Right lobe of liver (tissue), 6 donors: ENCODE data around the gene COL4A1. TPM values are rescaled to one million over a fixed set of nuclear protein-coding genes. Genes with fewer than 3 reads are reported as not detected.
A peak's percentile ranks its signal among the peaks of the same experiment; 100 is the strongest.

Source experiments
- ATAC-seq, 4 donors: fragments of 200-7000 bp; cut with Tn5 transposase; one replicate each; pipeline ENCODE4 v1.9.1; 2020; ENCODE audit warnings: mild to moderate bottlenecking in 4 of 4, moderate library complexity in 4 of 4
- DNase-seq, 3 donors: peaks; one replicate each; pipeline ENCODE4 v3.0.0-alpha.2; 2020
- H3K27ac ChIP-seq, 3 donors: fragments of 200-600 bp; one replicate each; pipeline ENCODE4 v1.8.0; 2022
- H3K27me3 ChIP-seq, 2 donors: fragments of 200-600 bp; one replicate each; pipeline ENCODE4 v1.8.0; 2022
- H3K36me3 ChIP-seq, 4 donors: fragments of 200-600 bp; sonication (generic) in 1 of 4; one replicate each; pipeline versions ENCODE4 v1.5.1 to v1.8.0; 2017 to 2022; ENCODE audit warnings: control low read depth in 1 of 4
- H3K4me1 ChIP-seq, 4 donors: fragments of 200-600 bp; sonication (generic) in 1 of 4; one replicate each; pipeline versions ENCODE4 v1.5.1 to v1.8.0; 2017 to 2022; ENCODE audit warnings: control low read depth in 1 of 4
- H3K4me3 ChIP-seq, 3 donors: fragments of 200-600 bp; one replicate each; pipeline ENCODE4 v1.8.0; 2022
- H3K9me3 ChIP-seq, 4 donors: fragments of 200-600 bp; sonication (generic) in 1 of 4; one replicate each; pipeline versions ENCODE4 v1.5.1 to v1.8.0; 2017 to 2022; ENCODE audit warnings: control low read depth in 1 of 4
- CTCF ChIP-seq, 4 donors: fragments of 200-600 bp in 3 of 4; fragments of 450-650 bp in 1 of 4; IDR thresholded peaks; one replicate each; pipeline versions ENCODE4 v1.5.1 to v1.8.0; 2016 to 2022; ENCODE audit warnings: antibody characterized with exemption in 4 of 4, mild to moderate bottlenecking in 2 of 4
- POLR2A ChIP-seq: fragments of 450-650 bp; IDR thresholded peaks from one replicate; pipeline ENCODE4 v1.6.1; 2017; ENCODE audit warnings: antibody characterized with exemption, mild to moderate bottlenecking
- WGBS: methylation state at CpG from one replicate; pipeline ENCODE4 v1.1.6; 2018; ENCODE audit warnings: low coverage, low lambda C conversion rate; ENCODE audit not compliant: insufficient coverage; ENCODE audit errors: missing lambda C conversion rate; 5-methylcytosine and 5-hydroxymethylcytosine counted together
- intact Hi-C, 2 donors: fragments of 100-400 bp; cut with DNase I; formaldehyde crosslinking; loops; one replicate each; pipeline versions ENCODE4 v1.11.2 to v1.14.1; 2022
- total RNA-seq, 6 experiments: library from RNA; depleted of rRNA in 2 of 6; stranded (reverse); fragments of >200 nt in 2 of 6; fragmentation: NEBNext Ultra II Directional in 3 of 6; extraction: Animal tissue kit (Norgen Biotek cat#: 25700) in 3 of 6; gene quantifications; one replicate each; pipeline versions ENCODE4 v1.1.0 to v1.2.4, GENCODE V29; 2016 to 2023
- donor health status: DM: no; HTN: yes; CAD: no.
- donor health status: DM: no; HTN: no; CAD: no.
- donor health status: DM: no; HTN: no; CAD: no.
- donor health status: DM: no; HTN: yes; CAD: no.
- donor health status: DM: no; HTN: yes; CAD: no.

Gene COL4A1
- total RNA-seq, 6 experiments from 2014 or later: 8.0 to 89.8 (median 41.1) TPM

GRCh38 chr13:110197026-110197425, 109.9 kb downstream of the COL4A1 start:
- 67% methylated on average over 3 of the region's 3 CpGs for WGBS
- ATAC-seq (peak in 1 of 4 donors; percentile 63), DNase-seq (no peak)
- no peaks in the 10 kb centered on the region for H3K9me3 ChIP-seq
- intact Hi-C loops: no loop called here
- H3K4me3 ChIP-seq: no peak overlapping the region
- H3K4me1 ChIP-seq: no peaks in the 10 kb centered on the region
- no peak for TF ChIP-seq POLR2A
- no peaks in the 10 kb centered on the region for H3K36me3 ChIP-seq
- H3K27me3 ChIP-seq: no peaks in the 10 kb centered on the region
- H3K27ac ChIP-seq: no peak overlapping the region

GRCh38 chr13:110195547-110196485, 111.1 kb downstream of the COL4A1 start:
- TF ChIP-seq POLR2A (no peak), CTCF (IDR thresholded peaks at IDR 0.05) (no peak)

DNA sequence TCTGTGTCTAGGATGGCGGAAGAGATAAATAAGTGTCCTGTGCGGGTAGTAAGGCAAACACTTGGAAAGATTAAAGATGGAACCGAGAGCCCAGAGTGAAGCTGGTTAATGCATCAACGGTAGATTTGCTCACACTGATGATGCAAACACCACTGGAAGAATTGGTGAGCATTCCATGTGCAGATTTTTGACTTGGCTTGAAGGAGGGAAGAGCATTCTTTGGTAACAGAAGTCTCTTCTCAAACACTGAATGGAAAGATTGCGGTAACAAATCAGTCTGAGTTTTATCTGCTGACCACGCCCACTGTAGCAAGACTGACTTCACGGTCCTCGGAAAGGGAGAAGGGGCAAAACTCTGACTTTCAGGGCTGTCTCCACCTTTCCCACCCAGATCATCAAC, 112.5 kb downstream of the COL4A1 start:
- H3K27ac ChIP-seq: no peak overlapping the region
- no peaks in the 10 kb centered on the region for H3K36me3 ChIP-seq
- H3K27me3 ChIP-seq: no peaks in the 10 kb centered on the region
- no peak for TF ChIP-seq CTCF (IDR thresholded peaks at IDR 0.05)
- TF ChIP-seq POLR2A: no peak
- no peaks in the 10 kb centered on the region for H3K9me3 ChIP-seq
- WGBS: 78% methylated on average over 8 of the region's 8 CpGs
- ATAC-seq (no peak), DNase-seq (no peak)
- intact Hi-C loops: no loop called here
- no peaks in the 10 kb centered on the region for H3K4me1 ChIP-seq
- no peak overlapping the region for H3K4me3 ChIP-seq

More at GRCh38 chr13:110195547-110196485, 111.1 kb downstream of the COL4A1 start:
- Histone ChIP-seq H3K27ac (no peak overlapping the region), H3K9me3 (no peaks in the 10 kb centered on the region), H3K4me3 (no peak overlapping the region), H3K36me3 (no peaks in the 10 kb centered on the region), H3K27me3 (no peaks in the 10 kb centered on the region), H3K4me1 (no peaks in the 10 kb centered on the region)
- DNase-seq: no peak
- intact Hi-C loops: no loop called here
- WGBS: 56% methylated on average over 5 of the region's 8 CpGs
- no peak for ATAC-seq

DNA sequence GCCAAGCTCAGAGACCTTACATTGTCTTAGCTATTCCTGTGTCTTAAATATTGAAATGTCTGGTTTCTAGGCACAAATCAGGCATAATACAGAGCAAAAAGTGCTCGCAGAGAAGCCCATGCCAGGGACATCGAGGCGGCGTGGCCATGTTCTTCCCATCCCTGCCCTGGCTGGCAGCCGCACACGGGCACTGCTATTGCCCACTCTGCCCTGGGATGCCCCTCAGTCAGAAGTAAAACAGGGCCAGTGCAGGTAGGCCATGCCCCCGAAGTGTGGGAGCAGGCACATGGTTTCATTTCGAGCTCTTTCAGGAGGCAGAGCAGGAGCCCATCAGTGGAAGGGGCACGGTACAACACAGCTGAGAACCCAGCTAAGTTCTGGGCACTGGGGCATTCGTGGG, 113.5 kb downstream of the COL4A1 start:
- intact Hi-C loops: no loop called here
- Histone ChIP-seq H3K27ac (no peak overlapping the region), H3K9me3 (no peaks in the 10 kb centered on the region), H3K4me3 (no peak overlapping the region), H3K36me3 (no peaks in the 10 kb centered on the region), H3K27me3 (no peaks in the 10 kb centered on the region), H3K4me1 (no peaks in the 10 kb centered on the region)
- WGBS: 82% methylated on average over 9 of the region's 10 CpGs
- ATAC-seq (no peak), DNase-seq (no peak)
- no peak for TF ChIP-seq CTCF (IDR thresholded peaks at IDR 0.05)
- no peak for TF ChIP-seq POLR2A

GRCh38 chr13:110192472-110192871, 114.5 kb downstream of the COL4A1 start:
- no peaks in the 10 kb centered on the region for H3K27me3 ChIP-seq
- H3K36me3 ChIP-seq: no peaks in the 10 kb centered on the region
- ATAC-seq (no peak), DNase-seq (no peak)
- H3K4me3 ChIP-seq: no peak overlapping the region
- WGBS: 63% methylated on average over 2 of the region's 5 CpGs
- peaks cover 0 to 4% (median 0%) of the 10 kb centered on the region in 4 donors for H3K4me1 ChIP-seq
- TF ChIP-seq CTCF (IDR thresholded peaks at IDR 0.05): no peak
- TF ChIP-seq POLR2A: no peak
- intact Hi-C loops: no loop called here
- no peaks in the 10 kb centered on the region for H3K9me3 ChIP-seq
- no peak overlapping the region for H3K27ac ChIP-seq
